Measurements from ENCODE around the gene BNIP2.
"Not testable (repeated sequence)": the region's sequence is repeated elsewhere in the genome, so short reads cannot be mapped to it uniquely, and the experiment has no call there.

BNIP2 gene

DNA sequence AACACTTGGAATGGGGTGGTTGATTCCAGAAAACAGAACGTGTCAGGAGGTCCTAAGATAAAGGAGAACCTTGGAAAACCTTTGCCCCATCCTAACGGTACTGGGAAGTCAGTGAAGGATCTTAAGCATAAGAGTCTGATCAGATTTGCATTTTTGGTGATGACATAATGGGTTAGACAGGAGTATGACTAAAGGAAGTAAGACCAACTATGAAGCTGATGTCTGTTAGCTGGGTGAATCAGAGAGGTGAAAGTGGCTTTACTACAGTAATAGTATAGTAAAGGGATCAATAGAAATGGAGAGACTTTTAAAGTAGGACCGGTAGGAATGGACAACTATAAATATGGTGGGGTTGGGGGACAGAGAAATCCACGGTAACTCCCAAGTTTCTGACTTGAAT, 44.4 kb downstream of the BNIP2 start:
- in situ Hi-C loops (cut with MboI; ENCODE audit: low sequenced_read_pairs), result no loop called here

DNA sequence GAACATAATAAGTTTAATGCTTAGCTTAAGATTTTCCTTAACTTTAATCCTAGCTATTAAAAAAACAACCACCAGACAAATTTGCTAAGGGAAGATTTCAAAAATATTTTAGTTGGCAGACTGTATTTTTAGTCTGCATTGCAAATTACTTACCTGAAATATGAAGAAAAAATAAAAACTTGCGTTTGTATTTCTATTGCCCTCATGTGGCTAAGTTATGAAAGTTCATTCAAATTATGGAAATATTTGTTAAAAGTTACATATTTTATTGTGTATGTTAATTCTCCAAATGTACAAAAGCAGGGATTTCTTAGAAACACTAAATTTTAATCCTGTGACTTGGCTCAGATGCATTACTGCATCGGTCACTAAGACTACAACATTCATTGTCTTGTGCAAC, 46.8 kb downstream of the BNIP2 start:
- in situ Hi-C loops (cut with MboI; ENCODE audit: low sequenced_read_pairs), result no loop called here

DNA sequence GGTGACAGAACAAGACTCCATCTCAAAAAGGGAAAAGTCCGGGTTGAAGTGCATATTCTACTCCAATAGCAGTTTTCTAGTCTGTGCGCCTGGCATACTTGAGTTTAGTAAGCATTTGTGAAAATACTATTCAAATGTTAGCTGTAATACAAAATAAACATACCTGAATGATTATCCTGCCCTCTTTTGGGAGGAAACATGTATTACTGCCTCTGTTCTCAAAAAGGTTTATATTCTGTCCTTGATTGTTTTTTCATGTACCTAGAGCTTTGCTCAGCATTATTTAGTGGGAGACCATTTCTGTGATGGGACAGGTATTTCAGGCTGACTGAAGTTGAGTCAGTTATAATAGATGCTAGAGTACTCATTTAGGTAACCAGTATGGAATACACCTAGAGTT, 51.6 kb downstream of the BNIP2 start:
- in situ Hi-C loops (cut with MboI; ENCODE audit: low sequenced_read_pairs), result not testable (repeated sequence)

DNA sequence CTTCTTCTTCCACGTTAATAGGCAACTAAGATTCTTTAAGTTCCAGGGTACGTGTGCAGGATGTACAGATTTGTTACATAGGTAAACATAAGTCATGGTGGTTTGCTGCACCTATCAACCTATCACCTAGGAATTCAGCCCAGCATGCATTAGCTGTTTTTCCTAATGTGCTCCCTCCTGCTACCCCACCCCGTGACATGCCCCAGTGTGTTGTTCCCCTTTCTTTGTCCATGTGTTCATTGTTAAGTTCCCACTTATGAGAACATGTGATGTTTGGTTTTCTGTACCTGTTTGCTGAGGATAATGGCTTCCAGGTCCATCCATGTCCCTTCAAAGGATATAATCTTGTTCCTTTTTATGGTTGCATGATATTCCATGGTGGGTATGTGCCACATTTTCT, 52.9 kb downstream of the BNIP2 start:
- in situ Hi-C loops (cut with MboI; ENCODE audit: low sequenced_read_pairs), result no loop called here

DNA sequence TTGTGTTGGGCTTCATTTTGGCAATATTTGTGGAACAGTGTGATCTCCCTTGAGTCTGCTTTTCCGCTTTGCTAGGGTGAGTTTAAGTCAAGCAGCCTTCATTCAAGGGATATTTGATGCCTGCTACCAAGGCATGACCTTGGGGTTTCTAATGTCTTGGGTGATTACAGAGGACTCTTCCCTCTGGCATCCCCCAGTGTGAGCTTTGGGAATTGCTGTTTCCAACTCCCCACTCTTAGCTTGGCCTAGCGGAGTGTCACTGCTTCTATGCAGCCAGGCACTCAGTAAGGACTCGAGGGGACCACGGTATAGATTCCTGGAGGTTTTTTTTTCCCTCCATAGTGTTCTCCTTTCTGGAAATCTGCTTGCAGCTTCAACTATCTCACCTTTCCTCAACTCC, 56.4 kb downstream of the BNIP2 start:
- in situ Hi-C loops (cut with MboI; ENCODE audit: low sequenced_read_pairs), result no loop called here

DNA sequence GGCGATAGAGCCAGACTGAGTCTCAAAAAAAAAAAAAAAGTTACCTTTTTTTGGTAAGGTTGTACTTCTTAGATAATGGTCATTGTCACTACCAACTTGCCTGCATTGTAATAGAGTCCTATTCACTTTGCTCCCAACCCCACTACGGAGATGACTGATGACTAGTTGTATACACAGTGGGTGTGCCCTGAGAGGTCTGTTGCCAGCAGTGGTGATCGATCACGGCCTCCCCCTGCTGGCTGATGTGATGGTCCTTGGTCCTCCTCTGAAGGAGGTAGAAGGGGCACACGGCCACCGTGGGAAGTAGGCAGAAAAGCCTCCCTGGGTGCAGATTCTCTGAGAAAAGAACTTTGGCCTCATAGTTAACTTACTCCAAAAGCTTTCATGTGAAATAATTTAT, 66.8 kb downstream of the BNIP2 start:
- in situ Hi-C loops (cut with MboI; ENCODE audit: low sequenced_read_pairs), result loop anchor here (10.0 kb wide), 1 partner anchor 57 kb away; no protein-coding TSS in a partner anchor

DNA sequence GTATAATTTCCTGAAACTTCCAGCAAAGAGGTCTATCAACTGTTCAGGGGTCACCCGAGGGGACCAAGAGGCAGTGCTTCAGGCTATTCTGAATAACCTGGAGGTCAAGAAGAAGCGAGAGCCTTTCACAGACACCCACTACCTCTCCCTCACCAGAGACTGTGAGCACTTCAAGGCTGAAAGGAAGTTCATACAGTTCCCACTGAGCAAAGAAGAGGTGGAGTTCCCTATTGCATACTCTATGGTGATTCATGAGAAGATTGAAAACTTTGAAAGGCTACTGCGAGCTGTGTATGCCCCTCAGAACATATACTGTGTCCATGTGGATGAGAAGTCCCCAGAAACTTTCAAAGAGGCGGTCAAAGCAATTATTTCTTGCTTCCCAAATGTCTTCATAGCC, 70.7 kb downstream of the BNIP2 start:
- in situ Hi-C loops (cut with MboI; ENCODE audit: low sequenced_read_pairs), result no loop called here

DNA sequence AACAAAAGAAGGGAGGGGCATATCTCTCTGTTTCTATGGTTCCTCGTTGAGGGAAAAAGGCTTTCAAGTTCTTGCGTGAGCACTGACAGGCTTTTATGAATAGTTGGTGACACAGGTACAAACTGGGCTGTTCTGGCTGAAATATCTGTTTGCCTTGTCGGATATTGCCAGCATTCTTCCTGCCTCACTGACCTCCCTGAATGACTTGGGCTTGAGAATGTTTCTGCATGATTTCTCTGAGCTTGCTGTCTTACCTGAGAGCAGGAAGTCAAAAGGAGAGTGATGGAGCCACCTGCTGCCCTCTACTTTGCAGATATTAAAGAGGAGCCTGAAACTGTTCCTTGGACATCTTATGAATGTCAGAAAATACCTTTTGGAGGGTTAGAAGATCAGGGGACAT, 72.7 kb downstream of the BNIP2 start:
- in situ Hi-C loops (cut with MboI; ENCODE audit: low sequenced_read_pairs), result no loop called here

DNA sequence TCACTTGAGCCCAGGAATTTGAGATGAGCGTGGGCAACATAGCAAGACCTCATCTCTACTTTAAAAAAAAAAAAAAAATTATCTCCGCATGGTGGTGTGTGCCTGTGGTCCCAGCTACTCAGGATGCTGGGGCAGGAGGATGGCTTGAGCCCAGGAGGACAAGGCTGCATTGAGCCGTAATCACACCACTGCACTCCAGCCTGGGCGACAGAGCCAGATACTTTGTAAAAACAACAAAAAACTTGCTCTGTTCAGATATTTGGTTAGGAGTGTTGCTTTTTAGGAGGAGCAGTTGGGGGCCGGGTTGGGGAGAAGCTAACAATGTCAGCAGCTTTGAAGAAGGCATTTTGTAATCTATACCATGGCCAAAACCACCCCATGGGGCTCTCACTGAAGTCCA, 73.5 kb downstream of the BNIP2 start:
- in situ Hi-C loops (cut with MboI; ENCODE audit: low sequenced_read_pairs), result no loop called here

DNA sequence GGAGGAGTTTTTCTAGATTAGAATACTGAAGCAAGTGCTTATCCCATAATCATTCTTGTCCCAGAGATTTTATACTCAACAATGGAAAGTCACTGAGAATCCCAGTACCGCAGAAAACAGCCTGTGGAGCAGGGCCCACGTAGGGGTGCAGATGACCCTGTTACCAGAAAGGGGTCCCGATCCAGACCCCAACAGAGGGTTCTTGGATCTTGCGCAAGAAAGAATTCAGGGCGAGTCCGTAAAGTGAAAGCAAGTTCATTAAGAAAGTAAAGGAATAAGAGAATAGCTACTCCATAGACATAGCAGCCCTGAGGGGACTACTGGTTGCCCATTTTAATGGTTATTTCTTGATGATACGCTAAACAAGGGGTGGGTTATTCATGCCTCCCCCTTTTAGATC, 75.0 kb downstream of the BNIP2 start:
- in situ Hi-C loops (cut with MboI; ENCODE audit: low sequenced_read_pairs), result no loop called here

DNA sequence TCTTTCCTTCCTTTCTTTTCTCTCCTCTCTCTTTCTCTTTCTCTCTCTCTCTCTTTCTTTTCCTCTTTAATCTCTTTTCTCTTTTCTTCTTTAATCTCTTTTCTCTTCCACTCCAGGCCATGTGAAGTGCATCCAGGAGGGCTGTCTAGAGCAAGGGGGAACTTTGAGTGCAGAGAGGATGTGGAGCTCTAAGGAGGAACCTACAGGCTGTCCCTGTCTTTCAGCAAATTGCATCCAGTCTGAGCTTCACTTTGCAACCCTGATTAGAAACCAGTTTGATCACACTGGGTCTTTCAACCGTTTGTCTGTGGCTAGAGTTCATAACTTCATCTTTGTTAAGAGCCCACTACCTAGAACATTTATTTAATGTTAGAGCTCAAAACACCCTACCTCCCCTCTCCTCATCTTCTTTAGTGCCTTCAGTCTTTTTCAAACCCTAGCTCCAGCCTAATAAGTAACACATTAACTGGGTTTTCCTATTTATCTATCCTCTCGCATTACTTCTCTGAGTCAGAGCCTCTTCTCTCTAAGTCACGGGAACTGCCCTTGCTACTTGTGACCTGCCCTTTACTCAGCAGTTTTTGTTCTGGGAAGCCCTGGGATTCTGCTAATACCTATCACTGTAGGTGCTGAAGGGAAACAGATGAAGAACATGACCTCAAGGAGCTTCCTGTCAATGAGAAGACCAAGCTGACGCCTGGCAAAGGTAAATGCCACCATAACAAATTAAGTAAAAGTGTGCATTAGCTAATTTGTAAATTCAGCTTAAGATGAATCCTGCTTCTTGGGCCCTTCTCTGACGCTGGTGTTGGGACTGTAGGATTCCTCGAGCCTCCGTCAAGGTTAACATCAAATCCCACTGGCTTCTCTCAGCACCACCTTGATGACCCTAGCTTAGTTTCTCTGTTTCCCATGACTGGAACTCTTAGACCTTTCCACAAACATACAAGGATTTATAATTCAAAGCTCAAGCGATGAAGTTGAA, 77.6 kb downstream of the BNIP2 start, which contains the start of gene GCNT3:
GCNT3 (plus strand) TSS at position 508 of the 985 bp plus-strand sequence. CDS start 6,456 bp downstream, outside the sequence.
- in situ Hi-C loops (cut with MboI; ENCODE audit: low sequenced_read_pairs), result no loop called here

DNA sequence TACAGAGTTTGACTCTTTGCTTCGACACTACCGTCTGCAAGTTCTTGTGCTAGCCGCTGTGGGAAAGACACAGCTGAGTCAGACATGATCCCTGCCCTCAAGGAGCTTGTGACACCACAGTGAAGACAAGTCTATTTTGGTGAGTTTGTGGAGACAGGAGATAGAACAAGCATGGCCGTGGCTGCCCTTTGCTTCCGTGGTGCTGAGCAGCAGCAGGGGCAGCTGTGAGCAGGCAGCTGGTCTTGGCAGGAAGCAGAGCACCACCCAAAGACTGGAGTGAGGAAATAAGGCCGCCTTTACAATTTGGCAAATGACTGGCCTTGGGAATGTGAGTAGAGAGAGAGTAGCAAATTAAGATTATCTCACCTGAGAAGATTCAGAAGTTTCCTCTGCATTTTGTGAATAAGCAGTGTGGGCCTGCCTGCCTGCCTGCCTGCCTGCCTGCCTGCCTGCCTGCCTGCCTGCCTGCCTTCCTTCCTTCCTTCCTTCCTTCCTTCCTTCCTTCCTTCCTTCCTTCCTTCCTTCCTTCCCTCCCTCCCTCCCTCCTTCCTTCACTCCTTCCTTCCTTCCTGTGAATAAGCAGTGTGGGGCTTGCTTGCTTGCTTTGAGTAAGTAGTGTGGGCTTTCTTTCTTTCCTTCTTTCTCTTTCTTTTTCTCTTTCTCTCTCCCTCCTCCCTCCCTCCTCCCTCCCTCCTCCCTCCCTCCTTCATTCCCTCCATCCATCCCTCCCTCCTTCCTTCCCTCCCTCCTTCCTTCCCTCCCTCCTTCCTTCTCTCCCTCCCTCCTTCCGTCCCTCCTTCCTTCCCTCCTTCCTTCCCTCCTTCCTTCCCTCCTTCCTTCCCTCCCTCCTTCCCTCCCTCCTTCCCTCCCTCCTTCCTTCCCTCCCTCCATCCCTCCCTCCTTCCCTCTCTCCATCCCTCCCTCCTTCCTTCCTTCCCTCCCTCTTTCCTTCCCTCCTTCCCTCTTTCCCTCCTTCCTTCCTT, 79.1 kb downstream of the BNIP2 start:
- in situ Hi-C loops (cut with MboI; ENCODE audit: low sequenced_read_pairs), result no loop called here

All from HL-60/S4 treated with retinoic acid at 250 ng/mL for 4 days and 3 days (cell line).